GM18873 (cell line): ENCODE results near the gene IFITM5.

Source experiments
- ATAC-seq: cut with Tn5 transposase; IDR thresholded peaks from one replicate; pipeline ENCODE4 v1.9.1; 2021; ENCODE audit warnings: mild to moderate bottlenecking, moderate library complexity, moderate number of reproducible peaks; ENCODE audit not compliant: unreplicated experiment, low FRiP score

Gene IFITM5

DNA sequence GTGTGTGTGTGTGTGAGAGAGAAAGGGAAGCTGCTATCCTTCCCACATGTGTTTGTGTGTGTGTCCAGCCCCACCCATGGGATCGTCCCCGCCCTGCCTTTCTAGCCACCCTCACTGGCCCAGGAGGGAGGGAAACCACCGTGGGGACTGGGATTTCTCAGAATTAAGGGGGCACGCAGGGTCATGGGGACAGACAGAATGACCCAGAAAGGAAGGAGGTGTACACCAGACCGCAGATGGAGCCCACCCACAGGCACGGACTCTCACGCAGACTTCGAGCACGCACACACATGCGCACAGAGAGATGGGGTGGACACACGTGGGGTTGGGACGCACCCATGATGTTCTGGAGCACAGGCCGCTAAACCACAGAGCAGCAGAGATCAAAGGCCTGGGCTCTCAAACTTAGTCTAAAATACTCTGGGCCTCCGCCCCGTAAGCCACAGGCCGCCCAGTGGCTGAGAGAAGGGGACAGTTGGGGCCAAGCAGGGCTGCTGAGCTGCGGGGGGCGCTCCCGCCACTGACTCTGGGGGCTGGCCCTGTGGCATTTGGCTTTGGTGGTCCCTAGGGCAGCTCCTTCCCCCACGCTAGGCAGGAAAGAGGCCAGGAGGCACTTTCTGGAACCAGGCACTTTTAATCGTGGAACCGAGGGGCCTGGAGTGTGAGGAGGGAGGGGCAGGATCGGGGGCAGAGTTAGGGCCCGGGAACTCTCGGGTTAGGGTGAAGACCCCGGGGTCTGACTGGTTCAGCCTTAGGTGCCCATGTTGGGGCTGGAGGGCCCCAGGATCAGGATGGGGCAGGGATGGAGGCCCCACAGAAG, 1.5 kb downstream of the IFITM5 start:
- ATAC-seq: no peak

DNA sequence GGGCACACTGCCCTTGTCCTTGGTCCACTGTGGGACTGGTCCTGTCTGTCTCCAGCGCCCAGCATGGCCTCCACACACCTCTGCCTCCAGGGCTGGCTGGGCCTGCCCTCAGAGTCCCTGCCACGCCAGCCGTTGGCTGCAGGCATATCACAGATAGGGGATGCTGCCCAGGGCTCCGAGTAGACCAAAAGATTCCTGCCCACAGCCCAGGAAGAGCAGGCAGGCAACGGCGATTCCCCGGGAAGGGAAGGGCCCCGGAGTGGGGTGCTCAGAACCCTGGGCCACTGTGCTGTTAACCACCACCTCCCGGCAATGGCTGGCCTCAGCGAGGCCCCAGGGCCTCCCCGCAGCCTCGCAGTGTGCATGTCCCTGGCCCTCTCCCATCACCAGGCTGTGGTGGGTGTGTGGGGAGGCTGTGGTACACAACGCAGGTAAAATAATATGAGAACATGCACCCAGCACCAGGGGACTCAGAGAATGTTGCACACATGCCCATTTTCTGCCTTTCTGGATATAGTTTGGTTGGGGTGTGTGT, 2.2 kb downstream of the IFITM5 start:
- no peak for ATAC-seq

DNA sequence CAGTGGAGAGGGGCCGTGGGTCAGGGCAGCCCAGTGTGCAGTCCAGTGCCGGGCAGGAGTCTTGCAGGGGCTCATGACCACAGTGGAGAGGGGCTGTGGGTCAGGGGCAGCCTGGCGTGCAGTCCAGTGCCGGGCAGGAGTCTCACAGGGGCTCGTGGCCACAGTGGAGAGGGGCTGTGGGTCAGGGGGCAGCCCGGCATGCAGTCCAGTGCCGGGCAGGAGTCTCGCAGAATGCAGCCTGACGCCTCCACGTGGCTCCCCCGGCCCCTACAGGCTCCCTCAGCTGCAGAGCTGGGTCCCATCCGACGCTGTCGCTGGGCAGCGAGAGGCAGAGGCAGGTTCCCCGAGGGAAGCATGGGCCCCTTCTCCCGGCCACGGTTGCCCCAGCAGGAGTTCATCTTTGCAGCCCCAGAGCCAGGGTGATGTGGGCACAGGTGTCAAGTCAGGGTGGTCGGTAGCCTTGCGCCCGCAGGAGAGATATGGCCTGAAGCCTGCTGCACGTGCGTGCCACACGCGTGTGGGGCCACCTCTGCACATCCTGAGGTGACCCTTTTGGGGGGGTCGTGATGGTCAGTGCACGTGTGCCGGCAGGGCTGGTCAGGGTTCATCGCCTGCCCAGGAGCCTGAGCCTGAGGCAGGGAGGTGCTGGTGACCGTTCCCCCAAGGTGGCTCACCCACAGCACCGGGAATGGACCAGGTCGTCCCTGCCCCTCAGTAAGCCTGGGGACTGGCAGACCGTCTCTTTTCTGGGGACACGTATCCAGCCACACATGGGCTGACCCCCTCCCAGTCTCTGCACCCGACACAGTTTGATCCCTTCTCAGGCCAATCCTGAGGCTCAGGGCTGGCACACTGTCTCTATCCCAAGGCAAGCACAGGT, 2.9 kb downstream of the IFITM5 start:
- ATAC-seq: no peak

DNA sequence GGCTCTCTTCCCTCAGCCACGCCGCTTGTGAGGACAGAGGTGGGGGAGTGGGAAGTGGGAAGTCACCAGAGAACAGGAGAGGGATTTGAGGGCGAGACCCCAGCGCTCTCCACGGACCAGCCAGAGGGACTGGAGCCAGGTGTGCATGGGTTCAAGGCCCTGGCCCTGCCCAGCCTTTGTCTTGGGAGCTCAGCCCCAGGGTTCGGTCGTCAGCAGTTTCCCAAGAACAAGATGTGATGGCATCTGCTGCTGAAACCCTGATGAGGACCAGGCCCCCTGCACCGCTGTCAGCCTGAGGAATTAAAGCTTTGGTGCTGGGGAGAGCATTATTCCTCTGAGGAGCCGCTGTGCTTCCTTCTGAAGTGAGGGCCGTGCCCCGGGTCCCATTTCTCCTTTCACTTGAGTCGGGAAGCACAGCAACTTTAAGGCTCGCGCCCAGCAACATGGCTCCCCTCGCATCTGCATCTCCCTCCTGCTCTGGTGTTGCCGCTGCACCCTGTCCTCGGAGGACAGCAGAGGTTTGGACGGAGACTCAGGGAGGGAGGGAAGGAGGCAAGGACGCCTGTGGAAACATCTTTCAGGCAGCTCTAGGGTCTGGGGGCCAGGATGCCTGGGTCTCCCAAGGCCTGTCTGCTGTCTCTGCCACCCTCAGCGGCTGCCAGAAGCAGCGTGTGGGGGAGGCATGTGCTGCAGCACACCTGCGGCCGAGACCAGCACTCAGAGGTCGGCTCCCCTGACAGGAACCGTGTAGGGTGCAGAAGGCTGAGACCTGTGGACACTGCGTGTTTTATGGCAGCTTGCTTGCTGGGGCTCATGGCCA, 3.8 kb downstream of the IFITM5 start:
- no peak for ATAC-seq

DNA sequence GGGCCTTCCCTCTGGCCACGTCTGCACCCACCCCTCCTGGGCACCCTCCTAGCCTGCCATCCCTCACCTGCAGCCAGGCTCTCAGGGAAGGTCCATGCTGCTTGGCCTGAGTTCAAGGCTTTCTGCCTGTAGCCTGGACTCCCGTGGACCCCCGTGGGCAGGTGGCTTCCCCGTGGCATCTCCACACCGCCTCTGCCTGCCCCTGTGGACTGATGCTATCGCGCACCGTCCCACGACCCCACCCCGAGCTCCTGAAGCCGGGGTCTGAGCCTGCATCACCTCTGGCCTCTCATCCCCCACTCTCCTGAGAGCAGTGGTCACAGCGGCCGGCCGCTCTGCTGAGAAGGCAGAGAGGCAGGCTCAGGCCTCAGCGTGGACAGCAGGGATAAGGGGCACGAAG, 4.5 kb downstream of the IFITM5 start:
- ATAC-seq: no peak

DNA sequence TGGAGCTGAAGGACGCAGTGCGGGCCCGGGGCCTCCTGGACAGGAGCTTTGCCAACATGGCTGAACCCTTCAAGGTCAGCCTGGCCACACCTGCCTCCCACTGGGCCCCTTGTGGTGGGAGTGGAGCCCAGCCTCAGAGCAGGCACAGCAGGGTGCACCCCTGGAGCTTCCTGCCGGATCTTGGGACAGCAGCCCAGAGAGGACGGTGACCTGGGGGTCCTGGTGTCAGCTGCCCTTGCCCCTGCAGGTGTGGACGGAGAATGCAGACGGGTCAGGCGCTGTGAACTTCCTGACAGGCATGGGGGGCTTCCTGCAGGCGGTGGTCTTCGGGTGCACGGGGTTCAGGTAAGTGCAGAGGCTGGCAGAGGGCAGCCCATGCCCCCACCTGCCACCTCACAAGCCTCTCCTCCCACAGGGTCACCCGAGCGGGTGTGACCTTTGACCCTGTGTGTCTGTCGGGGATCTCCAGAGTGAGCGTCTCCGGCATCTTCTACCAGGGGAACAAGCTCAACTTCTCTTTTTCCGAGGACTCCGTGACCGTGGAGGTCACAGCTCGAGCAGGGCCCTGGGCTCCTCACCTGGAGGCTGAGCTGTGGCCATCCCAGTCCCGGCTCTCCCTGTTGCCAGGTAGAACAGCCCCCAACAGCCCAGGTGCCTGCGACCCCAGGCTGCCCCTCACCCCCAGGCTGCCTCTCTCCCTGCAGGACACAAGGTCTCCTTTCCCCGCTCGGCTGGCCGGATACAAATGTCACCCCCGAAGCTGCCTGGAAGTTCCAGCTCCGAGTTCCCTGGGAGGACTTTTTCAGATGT, 5.3 kb downstream of the IFITM5 start:
- no peak for ATAC-seq

DNA sequence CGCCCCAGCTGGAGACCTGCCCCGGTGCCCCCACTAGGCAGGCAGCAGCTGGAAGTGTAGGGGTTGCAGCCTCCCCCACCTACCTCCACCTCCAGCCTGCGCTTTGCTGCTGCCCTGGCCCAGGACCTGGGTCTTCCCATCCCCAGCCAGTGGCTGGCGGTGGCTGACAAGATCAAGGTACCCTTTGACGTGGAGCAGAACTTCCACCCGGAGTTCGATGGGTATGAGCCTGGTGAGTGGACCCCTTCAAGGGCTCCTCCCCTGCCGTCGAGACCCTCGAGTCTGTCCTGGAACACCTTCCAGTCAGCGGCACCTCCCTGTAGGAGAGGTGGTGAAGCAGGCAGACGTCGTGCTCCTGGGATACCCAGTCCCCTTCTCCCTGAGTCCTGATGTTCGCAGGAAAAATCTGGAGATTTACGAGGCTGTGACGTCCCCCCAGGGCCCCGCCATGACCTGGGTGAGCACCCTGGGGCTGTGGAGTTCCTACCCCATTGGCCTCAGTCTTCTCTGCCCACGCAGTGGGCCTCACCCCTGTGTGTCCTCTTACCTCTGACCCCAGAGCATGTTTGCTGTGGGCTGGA, 6.0 kb downstream of the IFITM5 start:
- no peak for ATAC-seq

DNA sequence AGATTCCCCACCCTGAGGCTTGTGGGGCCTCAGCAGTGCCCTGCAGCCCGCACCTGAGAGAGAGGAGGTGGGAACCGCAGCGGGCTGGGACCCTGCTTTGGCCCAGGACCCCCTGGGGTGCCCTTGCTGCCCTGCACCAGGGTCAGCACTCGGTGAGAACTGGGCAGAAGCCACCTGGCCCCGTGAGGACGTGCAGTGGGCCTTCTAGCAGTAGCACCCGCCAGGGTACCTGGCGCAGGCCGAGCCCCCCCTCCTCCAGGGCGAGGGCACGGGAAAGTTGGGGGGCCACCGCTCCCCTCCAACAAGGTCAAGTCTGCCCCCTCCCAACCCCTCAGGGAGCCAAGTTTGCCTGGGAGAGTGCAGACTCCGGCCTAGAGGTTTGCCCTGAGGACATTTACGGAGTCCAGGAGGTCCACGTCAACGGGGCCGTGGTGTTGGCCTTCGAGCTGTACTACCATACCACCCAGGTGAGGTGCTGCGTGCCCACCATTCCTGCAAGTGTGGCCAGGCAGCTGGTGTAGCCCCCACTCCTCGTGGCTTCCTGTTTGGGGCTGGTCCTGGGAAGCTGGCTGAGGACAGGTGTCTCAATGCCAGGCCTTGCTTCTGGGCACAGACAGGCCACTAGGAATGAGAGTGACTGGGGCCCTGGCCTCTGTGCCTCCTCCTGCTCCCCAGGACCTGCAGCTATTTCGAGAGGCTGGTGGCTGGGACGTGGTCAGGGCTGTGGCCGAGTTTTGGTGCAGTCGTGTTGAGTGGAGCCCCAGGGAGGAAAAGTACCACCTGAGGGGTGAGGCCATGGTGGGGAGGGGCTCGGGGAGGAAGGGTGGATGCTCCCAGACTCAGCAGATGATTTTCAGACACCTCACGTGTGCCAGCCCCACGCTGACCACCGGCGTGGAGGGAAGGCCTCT, 6.9 kb downstream of the IFITM5 start:
- ATAC-seq: no peak

DNA sequence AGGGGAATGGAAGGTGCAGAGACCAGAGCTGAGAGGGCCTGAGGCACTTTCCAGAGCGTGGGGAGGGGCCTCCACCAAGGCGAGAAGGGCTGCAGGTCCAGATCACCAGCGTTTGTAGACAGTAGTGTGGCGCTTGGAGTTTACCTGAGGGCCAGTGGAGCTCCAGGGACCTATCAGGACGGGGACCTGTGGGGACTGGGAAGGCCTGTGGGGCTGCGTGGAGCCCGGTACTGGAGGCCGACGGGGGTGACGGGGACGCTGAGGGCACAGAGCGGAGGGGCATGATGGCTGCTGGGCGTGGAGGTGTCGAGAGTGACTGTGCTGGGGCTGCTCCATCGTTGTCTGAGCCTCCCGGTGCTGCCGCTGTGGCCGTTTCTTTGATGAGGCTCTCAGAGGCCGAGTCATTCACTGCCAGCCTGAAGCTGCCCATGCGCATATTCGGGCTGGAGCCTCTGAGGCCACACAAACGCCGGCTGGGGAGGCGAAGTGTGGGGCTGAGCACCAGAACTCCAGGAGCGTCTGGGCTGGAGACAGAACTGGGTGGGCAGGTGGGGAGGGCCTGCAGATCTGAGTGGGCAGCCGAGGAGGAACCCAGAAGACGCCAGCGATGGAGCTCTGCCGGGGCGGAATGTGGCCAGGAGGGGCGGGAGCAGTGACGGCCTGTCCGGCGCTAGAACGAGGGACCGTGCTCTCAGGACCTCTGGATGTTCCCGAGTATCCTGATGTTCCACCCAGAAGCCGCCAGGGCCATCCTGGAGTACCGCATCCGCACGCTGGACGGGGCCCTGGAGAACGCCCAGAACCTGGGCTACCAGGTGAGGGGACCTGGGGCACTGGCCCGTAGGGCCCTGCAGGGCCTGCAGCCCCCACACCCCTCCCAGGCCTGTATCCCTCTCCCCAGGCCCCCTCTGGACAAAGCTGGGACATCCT, 7.8 kb downstream of the IFITM5 start:
- no peak for ATAC-seq

DNA sequence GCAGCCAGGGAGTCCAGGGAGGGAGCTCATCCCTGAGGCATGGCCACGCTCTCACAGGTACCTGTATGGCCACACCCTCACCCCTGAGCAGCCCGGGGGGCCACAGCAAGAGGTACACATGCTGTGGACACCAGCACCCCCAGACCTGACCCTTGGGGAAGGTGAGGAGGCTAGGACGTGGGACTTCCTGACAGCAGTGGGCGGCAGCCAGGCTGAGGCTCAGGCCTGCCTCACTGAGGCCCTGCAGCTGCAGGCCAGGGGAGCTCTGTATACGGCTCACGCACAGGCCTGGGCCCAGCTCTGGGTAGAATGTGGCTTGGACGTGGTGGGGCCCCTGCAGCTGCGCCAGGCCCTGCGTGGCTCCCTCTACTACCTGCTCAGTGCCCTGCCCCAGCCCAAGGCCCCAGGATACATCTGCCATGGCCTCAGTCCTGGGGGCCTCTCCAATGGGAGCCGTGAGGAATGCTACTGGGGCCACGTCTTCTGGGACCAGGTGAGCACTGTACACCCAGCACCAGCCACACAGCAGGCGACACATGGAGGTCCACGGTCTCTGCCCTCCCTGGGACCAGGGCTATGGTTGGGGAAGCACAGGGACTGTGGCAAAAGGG, 8.6 kb downstream of the IFITM5 start:
- no peak for ATAC-seq

DNA sequence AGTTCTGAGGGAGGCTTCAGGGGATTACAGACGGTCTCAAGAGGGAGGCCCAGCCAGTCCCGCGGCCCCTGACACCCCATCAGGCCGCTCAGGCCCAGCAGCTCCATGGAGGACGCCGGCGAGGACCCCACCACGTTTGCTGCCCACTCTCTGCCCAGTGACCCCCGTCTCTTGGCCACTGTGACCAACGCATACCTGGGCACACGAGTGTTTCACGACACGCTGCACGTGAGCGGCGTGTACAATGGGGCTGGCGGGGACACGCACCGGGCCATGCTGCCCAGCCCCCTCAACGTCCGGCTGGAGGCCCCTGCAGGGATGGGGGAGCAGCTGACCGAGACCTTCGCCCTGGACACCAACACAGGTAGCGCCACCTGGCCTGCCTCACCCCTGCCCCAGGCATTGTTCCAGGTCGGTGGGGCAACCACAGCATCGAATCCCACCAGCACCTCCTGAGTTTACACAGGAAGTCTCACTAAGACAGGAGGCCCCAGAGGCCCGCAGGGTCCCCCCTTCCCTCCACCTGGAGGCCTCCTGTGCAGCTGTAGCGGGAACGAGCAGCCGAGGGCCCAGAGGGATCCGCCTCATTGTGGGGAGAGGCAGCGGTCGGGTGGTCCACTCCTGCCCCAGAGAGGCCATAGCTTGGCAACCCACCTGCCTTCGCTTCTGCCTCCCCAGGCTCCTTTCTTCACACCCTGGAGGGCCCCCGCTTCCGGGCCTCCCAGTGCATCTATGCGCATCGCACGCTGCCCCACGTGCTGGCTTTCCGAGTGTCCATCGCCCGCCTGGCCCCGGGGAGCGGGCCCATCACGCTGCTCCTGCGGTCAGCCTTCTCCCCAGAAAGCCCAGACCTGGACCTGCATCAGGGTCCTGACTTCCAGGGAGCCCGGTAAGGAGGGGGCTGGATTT, 9.4 kb downstream of the IFITM5 start:
- ATAC-seq: no peak

DNA sequence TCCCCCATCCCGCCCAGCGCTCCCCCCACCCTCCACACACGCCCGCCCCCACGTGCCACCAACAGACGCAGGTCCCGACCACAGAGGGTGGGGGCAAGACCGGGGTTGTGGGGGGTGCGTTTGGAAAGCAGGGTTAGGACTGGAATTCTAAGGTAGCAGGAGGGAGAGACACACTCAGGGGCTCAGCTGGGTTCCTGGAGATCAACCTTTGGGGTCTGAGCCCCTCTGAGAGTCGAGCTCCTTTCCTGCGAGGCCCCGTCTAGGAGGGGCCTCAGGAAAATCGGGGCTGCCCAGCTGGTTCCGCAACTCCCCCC, 10.0 kb downstream of the IFITM5 start:
- ATAC-seq: no peak

DNA sequence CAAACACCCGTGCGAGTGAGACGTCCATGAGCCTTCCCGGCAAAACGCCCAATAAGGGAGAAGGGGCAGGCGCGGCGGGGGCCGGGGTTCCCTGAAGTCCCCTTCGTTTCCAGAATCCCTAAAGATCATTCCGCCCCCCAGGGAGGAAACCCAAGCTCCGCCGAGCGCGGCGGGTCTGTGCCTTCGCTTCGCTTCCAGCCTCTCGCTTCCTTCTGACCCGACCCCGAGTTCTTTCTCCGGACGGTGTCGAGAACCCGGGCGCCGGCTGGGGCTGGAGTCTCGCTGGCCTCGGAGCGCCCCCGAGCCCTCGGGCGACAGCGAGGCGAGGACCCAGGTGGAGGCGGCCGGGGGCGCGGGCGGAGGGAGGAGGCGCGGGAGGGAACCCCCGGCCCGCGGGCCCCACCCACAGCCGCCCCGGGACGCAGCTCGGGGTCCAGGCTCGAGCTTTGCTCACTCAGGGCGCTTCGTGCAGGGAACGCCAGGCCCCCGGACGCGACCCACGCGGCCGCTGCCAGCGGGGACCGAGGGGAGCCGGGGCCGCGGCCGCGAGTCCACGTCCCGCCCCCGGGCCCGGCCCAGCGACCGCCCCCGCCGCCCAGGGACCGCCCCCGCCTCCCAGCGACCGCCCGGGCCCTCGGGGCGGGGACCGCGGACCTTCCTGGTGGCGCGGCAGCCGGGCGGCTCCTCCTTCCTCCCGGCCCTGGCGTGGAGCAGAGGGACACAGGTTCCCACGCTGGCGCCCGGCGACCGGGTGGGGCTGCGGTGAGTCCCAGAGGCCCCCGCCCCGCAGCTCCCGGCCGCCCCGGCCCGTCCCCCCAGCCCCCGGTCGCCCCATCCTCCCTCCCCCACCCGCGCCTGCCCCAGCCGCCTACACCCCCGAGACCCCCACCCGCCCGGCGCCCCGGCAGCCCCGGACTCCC, 10.6 kb downstream of the IFITM5 start, which contains the start of gene PGGHG:
Gene PGGHG, plus strand, starts transcription at position 649 of the 920 bp plus-strand sequence. CDS start 691 bp downstream, outside the sequence.
- no peak for ATAC-seq

DNA sequence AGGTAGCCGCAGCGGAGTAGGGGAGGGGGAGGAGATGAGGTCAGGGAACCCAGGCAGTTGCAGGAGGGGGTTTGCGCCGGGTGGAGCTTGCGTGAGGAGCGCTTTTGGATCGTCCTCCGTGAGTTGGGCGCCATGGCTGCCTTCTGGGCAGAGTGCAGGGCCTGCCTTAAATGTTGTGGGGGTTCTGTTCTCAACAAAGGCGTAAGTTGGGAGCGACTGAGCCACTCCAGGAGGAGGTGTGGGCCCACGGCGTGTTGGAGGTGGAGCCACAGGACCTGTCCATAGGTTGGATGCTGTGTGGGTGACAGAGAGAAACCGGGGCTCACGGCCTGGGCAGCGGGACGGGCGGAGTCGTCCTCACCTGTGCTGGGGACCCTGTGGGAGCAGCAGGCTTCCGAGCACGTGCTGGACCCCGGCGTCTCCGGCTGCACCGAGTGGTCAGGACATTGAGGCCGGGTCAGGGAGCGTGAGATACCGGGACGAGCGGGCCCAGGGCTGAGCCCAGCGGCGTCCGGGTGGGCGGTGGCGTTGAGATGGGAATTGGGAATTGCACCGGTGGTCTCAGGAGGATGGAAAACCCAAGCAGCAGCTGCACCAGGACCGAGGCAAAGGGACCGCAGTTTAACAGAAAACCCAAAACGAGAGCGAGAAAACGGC, 11.4 kb downstream of the IFITM5 start:
- no peak for ATAC-seq
